ENCODE measurements around the gene PANK2. TPM values are rescaled to one million over a fixed set of nuclear protein-coding genes. Genes with fewer than 3 reads are reported as not detected.

The PANK2 gene
- total and polyA plus RNA-seq, 2 of the 8 experiments (the other 6 are each of a cell fraction or from before 2014, with no cell fraction given), result 17.1 to 57.5 TPM

DNA sequence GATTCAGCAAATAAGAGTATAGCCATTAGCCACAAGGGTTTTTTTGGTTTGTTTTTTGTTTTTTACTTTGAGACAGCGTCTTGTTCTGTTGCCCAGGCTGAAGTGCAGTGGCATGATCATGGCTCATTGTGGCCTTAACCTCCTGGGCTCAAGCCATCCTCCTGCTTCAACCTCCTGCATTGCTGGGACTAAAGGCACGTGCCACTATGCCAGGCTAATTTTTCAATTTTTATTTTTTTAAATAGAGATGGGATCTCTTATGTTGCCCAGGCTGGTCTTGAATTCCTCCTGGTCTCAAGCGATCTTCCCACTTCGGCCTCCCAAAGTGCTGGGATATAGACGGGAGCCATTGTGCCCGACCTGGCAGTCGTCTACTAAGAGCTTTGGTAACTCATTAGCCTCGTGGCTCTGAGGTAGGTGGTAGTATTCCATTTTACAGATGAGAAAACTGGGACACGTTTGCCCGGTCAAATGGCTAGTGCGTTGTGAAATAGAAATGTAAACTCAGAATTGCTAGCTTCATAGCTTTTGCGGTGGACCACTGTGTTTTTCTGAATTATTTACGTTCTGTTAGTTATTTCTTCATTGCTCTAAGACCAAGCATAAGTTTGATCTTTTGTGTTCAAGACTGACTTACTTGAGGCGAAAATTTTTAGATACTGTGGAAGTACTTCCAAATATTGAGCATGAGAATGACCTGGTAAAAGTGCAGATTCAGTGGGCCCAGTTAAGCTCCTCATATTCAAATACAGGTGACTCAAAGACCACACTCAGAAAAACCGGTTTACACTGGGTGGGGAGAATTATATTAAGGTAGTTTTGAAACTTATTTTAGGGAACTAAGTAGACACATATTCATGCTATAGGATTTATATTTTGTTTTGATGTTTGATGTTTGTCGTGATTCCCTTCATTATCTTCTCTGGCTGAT lies 2.1 kb downstream of the PANK2 start (continued):
- TF ChIP-seq CHD7 (IDR thresholded peaks at IDR 0.05; ENCODE audit: insufficient replicate concordance, low read length), result no peak
- no peak for TF ChIP-seq BCL11A (IDR thresholded peaks at IDR 0.05; ENCODE audit: low read depth in 2 of 2, low read length in 2 of 2)
- TF ChIP-seq SRF (IDR thresholded peaks at IDR 0.05; ENCODE audit: low read depth, low read length), result no peak
- TF ChIP-seq JUN (IDR thresholded peaks at IDR 0.05; ENCODE audit: low read depth, low read length), result no peak
- TF ChIP-seq NRF1 (IDR thresholded peaks at IDR 0.05; ENCODE audit: low read depth, low read length), result no peak
- TF ChIP-seq KDM5A (IDR thresholded peaks at IDR 0.05; ENCODE audit: low read length), result no peak
- no peak for TF ChIP-seq TBP (IDR thresholded peaks at IDR 0.05; ENCODE audit: low read depth, low read length)
- no peak for TF ChIP-seq HDAC2 (IDR thresholded peaks at IDR 0.05; ENCODE audit: borderline replicate concordance in 1 of 2, low read depth in 2 of 2, low read length in 2 of 2)
- TF ChIP-seq, protein P1, sequence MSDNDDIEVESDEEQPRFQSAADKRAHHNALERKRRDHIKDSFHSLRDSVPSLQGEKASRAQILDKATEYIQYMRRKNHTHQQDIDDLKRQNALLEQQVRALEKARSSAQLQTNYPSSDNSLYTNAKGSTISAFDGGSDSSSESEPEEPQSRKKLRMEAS (IDR thresholded peaks at IDR 0.05), result no peak
